Measurements from ENCODE around the gene EAF2. TPM values are rescaled to one million over a fixed set of nuclear protein-coding genes. Genes with fewer than 3 reads are reported as not detected.
"Not testable (repeated sequence)": the region's sequence is repeated elsewhere in the genome, so short reads cannot be mapped to it uniquely, and the experiment has no call there.

The EAF2 gene
- total RNA-seq, 2 donors from 2014 or later = 5.0 to 7.9 TPM

DNA sequence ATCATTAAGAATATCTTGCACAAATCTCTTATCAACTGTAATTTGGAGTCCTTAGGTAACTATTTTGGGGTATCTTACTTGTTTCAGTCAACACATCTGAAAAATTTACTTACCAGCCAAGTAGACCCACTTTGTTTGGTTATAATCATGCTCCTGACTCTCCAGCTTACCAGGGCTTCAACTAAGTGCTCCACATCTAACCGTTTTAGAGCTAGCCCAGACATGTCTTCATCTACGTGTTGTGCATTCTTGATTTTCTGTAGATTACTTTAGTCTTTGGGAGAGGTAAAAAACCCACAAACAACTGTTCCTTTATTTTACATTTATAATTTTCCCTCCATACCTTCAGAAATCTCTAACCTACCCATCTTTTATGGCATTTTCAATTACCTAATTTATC is 17.2 kb downstream of the EAF2 start:
- intact Hi-C loops (cut with DNase I) = no loop called here

DNA sequence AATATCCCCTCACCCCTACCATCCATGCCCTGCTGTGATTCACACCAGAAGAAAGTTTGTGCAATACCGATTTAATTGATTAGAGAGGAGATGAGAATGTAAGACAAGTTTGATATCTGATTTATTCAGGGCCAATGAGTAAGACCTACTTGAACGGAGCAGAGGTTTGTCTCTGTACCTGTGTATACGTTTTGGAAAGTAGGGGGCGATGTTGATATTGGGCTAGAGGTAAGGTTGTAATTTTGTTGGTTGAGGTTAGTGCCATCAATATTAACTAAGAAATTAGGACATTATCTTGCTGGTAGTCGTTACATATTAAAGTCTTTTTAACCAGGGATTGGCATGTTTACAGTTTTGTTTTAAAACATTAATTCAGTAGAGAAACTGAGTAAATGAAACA is 20.5 kb downstream of the EAF2 start:
- intact Hi-C loops (cut with DNase I) = no loop called here
- no peak for DNase-seq (ENCODE audit: low spot score)

More for the DNA sequence above, 17.2 kb downstream of the EAF2 start:
- no peak for DNase-seq (ENCODE audit: low spot score)

DNA sequence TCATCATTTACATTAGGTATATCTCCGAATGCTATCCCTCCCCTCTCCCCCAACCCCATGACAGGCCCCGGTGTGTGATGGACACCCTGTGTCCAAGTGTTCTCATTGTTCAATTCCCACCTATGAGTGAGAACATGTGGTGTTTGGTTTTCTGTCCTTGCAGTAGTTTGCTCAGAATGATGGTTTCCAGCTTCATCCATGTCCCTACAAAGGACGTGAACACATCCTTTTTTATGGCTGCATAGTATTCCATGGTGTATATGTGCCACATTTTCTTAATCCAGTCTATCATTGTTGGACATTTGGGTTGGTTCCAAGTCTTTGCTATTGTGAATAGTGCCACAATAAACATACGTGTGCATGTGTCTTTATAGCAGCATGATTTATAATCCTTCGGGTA is 22.8 kb downstream of the EAF2 start:
- DNase-seq (ENCODE audit: low spot score); intact Hi-C loops (cut with DNase I): not testable (repeated sequence)

DNA sequence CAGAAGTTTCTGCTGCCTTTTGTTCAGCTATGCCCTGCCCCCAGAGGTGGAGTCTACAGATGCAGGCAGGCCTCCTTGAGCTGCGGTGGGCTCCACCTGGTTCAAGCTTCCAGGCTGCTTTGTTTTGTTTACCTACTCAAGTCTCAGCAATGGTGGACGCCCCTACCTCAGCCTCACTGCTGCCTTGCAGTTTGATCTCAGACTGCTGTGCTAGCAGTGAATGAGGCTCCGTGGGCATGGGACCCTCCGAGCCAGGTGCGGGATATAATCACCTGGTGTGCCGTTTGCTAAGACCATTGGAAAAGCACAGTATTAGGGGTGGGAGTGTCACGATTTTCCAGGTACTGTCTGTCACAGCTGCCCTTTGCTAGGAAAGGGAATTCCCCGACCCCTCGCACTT is 28.2 kb downstream of the EAF2 start:
- intact Hi-C loops (cut with DNase I) = not testable (repeated sequence)

DNA sequence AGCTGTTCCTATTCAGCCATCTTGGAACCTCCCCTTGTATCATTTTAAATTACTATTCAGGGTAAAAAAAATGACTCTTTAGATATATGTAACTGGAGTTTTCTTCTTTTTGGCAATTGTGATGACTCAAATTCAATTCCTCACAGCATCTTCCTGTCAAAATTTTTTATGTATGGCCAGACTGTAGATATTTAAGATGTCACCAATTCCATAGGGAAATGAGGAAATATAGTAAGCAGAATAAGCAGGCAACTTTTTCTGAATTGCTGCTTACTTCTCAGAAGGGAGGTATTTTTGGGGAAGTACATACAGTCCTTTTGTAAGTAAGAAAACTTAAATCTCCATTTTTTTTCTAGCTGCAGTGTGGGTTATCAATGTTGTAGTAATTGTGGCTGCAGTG is 28.8 kb downstream of the EAF2 start:
- DNase-seq (ENCODE audit: low spot score) = no peak
- intact Hi-C loops (cut with DNase I) = no loop called here

More for the DNA sequence above, 28.2 kb downstream of the EAF2 start:
- DNase-seq (ENCODE audit: low spot score) = not testable (repeated sequence)

DNA sequence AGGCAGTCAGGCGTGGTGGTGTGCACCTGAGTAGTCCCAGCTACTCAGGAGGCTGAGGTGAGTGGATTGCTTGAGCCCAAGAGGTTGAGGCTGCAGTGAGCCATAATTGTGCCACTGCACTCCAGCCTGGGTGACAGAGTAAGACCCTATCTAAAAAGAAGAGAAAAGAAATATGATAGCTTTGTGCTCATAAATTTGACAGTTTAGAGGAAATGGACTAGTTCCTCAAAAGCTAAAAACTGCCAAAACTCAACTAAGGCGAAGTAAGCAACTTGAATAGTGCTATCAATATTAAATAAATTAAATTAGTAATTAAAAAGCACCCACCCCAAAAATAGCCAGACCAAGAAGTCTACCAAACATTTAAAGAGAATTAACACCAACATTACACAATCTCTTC is 34.7 kb downstream of the EAF2 start:
- no peak for DNase-seq (ENCODE audit: low spot score)
- intact Hi-C loops (cut with DNase I) = no loop called here

DNA sequence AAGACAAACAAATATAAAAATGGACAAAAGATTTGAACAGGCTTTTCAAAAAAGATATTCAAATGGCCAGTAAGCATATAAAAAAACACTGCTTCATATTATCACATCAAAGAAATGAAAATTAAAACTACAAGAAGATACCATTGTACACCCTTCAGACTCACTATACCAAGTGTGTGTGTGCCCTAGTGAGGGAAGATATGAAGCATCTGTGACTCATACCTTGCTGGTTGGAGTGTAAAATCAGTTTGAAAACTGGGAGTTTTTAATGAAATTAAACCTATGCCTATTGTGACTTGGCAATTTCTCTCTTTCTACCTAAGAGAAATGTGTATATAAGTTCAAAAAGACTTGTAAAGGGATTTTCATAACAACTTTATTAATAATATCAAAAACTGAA is 35.7 kb downstream of the EAF2 start:
- intact Hi-C loops (cut with DNase I) = no loop called here
- no peak for DNase-seq (ENCODE audit: low spot score)

DNA sequence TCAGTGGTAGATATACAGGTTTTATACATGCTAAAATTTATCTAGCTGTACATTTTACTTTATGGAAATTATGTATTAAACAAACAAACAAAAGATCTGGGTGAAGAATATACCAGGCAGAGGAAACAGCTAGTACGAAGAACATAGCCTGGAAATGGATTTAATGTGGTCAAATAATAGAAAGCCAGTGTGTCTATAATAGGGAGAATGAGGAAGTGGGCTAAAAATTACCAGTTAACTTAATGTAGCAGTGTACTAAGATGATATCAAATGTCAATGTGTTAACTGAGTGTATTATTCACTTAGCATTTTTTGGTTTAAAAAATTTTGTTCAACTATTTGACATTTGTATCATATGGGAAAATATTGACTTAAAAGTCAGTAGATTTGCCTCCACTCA is 36.4 kb downstream of the EAF2 start:
- intact Hi-C loops (cut with DNase I) = no loop called here
- no peak for DNase-seq (ENCODE audit: low spot score)

DNA sequence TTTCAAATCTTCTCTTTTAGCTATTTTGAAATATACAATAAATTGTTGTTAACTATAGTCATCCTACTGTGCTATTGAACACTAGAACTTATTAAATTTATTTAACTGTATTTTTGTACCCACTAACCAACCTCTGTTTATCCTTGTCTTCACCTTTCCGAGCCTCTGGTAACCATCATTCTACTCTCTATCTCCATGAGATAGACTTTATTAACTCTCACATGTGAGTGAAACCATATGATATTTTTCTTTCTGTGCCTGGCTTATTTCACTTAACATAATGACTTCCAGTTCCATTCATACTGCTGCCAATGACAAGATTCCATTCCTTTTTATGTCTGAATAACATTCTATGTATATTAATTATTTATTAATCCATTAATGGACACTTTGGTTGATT is 43.4 kb downstream of the EAF2 start:
- no peak for DNase-seq (ENCODE audit: low spot score)
- intact Hi-C loops (cut with DNase I) = no loop called here

DNA sequence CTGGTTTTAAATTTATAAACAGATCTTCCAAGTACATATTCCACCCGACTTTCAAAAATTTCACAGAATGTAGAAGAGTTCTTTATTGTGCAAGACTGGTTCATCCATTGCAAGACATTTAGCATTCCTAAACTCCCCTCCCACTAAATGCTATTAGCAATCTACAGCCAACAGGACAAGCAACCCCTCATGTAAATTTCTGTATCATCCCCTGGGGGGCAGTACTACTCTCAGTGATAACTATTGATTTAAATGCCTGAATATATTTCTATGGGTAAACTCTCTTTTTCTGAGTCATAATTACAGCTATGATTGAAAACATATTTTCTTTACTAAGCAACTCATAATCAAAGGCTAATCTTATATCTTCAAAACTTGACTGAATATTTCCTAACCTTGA is 48.5 kb downstream of the EAF2 start:
- no peak for DNase-seq (ENCODE audit: low spot score)
- intact Hi-C loops (cut with DNase I) = no loop called here

DNA sequence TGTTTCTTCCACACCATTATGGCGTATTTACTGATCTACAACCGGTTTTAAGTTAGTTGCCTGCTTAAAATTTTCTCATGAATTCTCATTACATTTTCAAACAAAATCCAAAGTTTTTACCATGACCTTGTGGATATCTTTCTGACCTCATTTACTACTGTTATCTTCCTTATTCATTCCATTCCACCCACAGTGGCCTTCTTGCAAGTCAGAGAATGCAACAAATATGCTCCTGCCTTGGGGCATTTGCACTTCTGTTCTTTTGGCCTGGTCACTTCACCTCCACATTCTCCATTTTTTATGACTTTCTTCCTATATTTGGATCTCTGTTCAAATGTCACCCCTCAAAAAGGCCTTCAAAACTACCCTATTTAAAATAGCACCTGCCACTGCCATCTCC is 50.4 kb downstream of the EAF2 start:
- no peak for DNase-seq (ENCODE audit: low spot score)
- intact Hi-C loops (cut with DNase I) = no loop called here

DNA sequence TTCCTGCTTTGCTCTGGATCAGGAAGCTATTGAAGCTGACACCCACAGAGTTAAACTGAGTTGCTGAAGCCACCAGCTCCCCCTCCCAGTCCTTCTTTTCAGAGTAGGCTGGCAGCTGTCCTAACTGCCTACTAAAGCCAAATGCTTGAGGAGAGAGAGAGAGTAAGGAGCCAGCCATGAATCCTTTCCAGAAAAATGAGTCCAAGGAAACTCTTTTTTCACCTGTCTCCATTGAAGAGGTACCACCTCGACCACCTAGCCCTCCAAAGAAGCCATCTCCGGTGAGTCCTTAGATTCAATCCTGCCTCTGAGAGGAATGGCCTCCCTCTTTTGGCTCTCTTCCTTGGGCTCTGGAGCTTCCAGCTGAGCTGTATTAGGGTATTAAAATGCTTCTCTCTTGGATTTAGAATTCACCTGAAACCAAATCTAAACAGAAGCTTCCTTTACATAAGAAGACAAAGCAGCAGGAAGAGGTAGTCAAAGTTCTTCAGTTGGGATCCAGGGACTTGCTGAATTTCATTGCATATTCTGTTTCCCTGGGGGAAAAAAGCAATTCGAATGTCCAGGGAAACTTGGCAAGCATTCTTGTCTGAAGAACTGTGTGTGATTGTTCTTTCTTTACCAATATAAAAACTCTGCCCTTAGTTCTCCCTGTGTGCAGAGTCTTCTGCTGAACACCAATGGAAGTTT is 59.4 kb downstream of the EAF2 start, which contains the start of gene SLC15A2:
Gene SLC15A2 (plus strand): TSS at position 101 of the 690 bp plus-strand sequence. CDS start 76 bp downstream, at position 177.
- intact Hi-C loops (cut with DNase I) = no loop called here
- no peak for DNase-seq (ENCODE audit: low spot score)

DNA sequence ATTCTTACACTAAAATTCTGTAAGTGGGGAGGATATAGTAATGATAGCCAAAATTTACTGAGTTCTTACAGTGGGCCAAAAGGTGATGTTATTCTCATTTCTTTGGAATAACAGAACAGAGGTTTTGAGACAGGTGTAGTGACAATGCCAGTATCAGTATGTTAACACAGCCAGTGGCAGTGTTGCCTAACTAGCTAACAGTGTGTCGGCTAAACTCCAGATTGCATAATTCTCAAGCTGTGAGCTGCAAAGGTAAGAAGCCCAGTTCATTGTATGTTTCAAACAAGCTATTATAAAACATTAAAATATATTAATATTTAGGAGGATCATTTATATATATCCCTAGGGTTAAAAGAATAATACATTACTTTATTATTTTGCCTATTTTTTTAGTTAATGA is 60.1 kb downstream of the EAF2 start:
- intact Hi-C loops (cut with DNase I) = no loop called here
- no peak for DNase-seq (ENCODE audit: low spot score)

DNA sequence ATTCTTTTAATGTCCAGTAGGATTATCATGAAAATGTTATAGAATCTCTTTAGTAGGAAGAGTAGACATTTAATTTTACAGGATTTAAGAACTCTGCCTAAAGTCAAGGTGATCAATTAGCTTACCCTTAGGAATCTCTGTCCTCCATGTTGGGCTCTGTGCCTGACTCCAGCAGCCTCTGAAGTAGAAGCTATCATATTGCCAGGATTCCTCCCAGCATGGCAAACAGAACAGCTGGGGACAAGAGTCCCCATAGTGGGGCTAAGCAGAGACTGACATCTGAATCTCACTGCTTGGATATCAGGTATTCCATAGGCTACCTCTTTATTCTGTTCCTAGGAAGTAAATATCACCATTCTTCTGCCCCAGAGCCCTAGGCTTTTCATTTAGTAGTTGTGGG is 60.7 kb downstream of the EAF2 start:
- DNase-seq (ENCODE audit: low spot score) = no peak
- intact Hi-C loops (cut with DNase I) = no loop called here

DNA sequence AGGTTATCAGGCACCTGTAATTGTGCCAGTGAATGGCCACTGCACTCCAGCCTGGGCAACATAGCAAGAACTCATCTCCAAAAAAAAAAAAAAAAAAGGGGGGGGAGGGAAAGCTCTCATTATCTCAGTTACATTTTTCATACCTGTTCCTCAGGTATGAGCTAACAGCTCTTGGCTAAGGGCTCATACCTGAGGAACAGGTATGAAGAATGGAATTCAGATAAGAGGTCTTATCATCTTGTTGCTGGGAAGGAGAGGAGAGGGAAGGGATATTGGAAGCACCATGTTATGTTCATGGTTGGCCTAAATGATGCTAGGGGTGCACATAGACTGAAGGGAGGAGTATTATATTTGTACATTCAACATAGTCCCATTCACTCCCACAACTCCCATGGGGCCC is 61.8 kb downstream of the EAF2 start:
- intact Hi-C loops (cut with DNase I) = no loop called here
- no peak for DNase-seq (ENCODE audit: low spot score)

DNA sequence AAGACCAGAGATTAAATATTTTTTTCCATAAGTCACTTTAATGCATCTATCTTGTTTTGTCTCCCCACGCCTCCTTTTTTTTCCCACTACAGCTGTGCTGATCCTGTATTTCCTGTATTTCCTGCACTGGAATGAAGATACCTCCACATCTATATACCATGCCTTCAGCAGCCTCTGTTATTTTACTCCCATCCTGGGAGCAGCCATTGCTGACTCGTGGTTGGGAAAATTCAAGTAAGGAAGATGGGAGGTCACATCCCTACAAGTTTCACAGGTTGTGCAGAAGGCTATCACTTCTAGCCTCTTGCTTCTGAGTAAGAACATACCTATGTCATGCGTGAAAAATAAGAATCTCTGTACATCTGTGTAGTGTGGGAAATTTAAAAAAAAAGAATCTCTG is 62.3 kb downstream of the EAF2 start:
- intact Hi-C loops (cut with DNase I) = no loop called here
- DNase-seq (ENCODE audit: low spot score) = no peak

DNA sequence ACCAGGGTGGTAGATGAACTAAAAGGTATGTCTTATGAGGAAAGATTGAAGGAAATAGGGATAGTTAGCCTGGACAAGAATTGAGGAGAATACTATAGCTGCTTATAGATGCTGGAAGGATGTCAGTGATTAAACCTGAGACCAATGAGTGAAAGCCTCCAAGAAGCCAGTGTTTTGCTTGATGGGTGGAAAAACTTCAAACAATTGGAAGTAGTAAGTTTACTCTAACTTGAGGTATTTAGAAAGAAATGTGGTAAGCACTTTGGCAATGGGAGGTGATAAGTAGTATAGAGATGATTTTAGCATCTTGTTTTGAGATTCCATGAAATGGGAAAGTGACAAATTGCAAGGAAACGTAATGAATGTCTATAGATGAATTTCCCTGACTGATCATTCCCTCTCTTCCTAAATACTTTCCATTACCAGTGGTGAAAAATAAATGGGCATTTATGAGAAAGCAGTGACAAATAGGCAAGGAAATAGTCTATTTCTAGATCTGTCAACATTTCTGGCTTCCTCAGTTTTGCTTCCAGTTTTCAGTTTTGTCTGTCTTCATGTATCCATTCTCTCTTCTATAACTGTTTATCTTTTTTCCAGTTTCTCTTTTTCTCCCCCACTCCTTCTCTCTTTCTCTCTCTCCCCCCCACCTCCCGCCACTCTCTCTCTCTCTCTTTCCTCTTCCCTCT is 78.4 kb downstream of the EAF2 start:
- intact Hi-C loops (cut with DNase I) = no loop called here

DNA sequence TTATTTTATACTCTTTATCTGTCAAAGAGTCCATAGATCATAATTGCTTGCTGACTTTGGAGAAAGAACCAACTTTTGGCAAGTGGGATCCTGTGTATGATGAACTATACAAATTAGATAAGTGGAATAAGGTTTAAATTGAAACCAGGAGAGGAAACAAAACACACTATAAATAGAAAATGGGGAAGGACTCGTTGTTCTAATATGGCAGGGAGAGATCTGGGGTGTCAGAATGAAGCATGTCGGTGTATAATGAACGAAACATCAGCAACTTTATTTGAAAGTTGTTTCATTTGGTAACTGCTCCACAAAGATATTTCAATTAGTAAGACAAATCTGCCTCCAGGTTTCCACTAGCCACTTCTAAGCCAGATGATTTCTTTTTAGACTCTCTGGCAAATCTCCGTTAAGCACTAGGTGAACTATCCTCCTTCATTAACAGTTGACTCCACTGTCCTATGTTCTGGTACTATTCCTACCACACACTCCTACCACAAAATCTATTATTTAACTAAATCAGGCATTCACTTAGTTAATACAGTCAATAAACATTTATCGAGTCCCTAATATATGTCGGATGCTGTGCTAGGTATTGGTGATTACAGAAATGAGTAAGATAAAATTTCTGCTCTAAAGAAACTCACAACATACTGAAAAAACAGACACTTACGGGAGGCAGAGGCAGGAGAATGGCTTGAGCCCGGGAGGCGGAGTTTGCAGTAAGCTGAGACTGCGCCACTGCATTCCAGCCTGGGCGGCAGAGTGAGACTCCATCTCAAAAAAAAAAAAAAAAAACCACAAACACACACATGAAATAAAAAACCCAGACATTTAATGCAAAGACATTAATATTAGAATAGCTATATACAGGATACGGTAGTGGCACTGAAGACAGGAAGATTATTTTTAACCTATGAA is 79.3 kb downstream of the EAF2 start:
- intact Hi-C loops (cut with DNase I) = no loop called here
- no peak for DNase-seq (ENCODE audit: low spot score)

More for the DNA sequence above, 78.4 kb downstream of the EAF2 start:
- DNase-seq (ENCODE audit: low spot score) = no peak

DNA sequence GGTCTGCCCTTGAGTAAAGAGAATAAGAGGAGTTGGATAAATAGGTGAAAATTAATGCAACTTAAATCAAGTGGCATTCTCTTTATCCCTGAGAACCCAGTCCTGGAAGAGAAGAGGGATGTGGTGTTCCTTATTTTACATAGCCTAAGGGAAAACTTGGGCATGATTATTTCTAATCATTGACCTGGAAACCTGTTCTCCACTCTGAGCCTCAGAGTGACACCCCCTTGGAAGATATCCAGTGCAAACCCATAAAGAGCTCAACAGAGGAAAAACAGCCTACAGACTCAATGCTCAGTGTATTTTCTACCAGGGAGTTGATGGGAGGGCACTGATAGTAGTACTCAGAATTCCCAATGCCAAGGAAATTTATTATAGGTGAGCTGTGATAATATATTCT is 81.2 kb downstream of the EAF2 start:
- intact Hi-C loops (cut with DNase I) = no loop called here
- no peak for DNase-seq (ENCODE audit: low spot score)
